Motor neuron (in vitro differentiated cells): Measurements from ENCODE around the gene RASA1. TPM values are rescaled to one million over a fixed set of nuclear protein-coding genes. Genes with fewer than 3 reads are reported as not detected.

Experiments
- ATAC-seq, 8 experiments: fragments of 200-7000 bp; cut with Tn5 transposase; replicated peaks in 6 of 8; 2 replicates each; pipeline ENCODE4 v1.8.0; 2021; ENCODE audit warnings: mild to moderate bottlenecking in 8 of 8, moderate library complexity in 8 of 8
- H3K27ac ChIP-seq, 2 donors: fragments of 250-450 bp; sonication (Bioruptor Pico); 2 replicates each; pipeline ENCODE4 v1.9.0; 2021; ENCODE audit warnings: antibody characterized with exemption in 2 of 2, mild to moderate bottlenecking in 2 of 2, moderate library complexity in 1 of 2
- H3K4me1 ChIP-seq, 2 donors: fragments of 250-450 bp; sonication (Bioruptor Pico); replicated peaks in 1 of 2; 2 replicates each; pipeline ENCODE4 v1.6.1; 2021; ENCODE audit warnings: antibody characterized with exemption in 2 of 2, mild to moderate bottlenecking in 2 of 2, moderate library complexity in 1 of 2
- H3K4me3 ChIP-seq, 5 donors: fragments of 250-450 bp; sonication (Bioruptor Pico); 2 replicates each; pipeline ENCODE4 v1.9.0; 2021; ENCODE audit warnings: antibody characterized with exemption in 5 of 5, mild to moderate bottlenecking in 5 of 5, moderate library complexity in 4 of 5
- WGBS, 10 experiments: fragments of 450-650 bp; shearing (Covaris generic); methylation state at CpG; one replicate each; pipeline ENCODE4 v1.0.0; 2022; 5-methylcytosine and 5-hydroxymethylcytosine counted together
- in situ Hi-C, 9 experiments: fragments of 400-800 bp; cut with MboI; loops; one replicate each; pipeline ENCODE4 v1.15.0; 2021; ENCODE audit warnings: low sequenced_read_pairs in 9 of 9, low pct_unique_long_range_greater_than_20kb in 2 of 9; ENCODE audit not compliant: unreplicated experiment in 9 of 9
- total RNA-seq, 8 experiments: library from RNA; unstranded; fragments of 300-600 nt; gene quantifications; 2 replicates each; pipeline versions ENCODE4 v1.2.3 to v1.2.4, GENCODE V29; 2022

Gene RASA1
- total RNA-seq, result 10 to 100 TPM; 23.9 to 84.8 (median 32.5) TPM

DNA sequence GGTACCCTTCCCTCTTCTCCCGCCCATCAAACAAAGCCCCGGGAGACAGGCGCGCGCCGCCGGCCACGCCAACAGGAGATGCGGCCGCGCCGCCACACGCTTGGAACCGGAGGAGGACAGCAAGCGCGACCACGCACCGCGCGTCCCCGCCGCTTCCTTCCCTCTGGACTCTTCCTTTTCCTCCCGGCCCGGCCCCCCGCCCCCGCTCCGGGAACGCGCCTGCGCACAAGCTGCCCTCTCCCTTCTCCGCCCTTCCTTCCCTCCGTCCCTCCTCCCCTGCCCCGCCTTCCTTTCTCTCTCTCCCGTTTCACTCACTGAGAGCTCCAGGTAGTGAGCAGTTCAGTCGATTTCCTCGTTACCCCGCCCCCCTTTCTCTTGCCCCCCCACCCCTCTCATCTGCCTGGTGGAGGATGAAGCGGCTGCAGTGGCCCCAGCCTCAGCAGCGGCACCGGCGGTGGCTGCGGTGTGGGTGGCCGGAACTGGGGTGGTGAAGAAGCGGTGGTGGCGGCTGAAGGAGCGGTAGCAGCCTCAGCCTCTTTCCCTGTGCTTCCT is at the start of gene RASA1:
Gene RASA1, plus strand, starts transcription at position 310 of the 552 bp plus-strand sequence. CDS start 569 bp downstream, outside the sequence.
- WGBS, 10 experiments, result 0% methylated on average over 1 to 5 of the region's 46 CpGs; no CpG with 5 or more reads in 7 of the 10 experiments
- in situ Hi-C loops, result no loop called here
- peak; percentile 74 to 89 (median 83) for ATAC-seq

DNA sequence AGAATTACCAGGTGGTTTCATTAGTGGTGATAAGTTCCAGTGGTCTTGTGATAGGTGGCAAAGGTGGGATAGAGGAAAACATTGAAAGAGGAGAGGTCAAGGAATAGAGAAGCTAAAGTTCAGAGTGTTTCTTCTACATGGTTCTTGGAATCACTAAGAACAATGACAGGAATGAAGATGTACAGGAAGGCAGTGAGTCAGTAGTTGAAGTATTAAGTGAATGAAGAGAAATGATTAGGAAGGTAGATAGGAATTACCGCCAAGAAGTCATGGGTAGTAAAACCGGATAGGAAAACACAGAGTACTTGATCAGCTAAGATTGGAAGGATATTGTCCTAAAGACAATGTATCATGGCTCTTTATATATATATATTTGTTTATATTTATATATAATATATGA is 37.9 kb upstream of the RASA1 start:
- no peak overlapping the region for H3K27ac ChIP-seq
- no peaks in the 10 kb centered on the region for H3K4me1 ChIP-seq
- ATAC-seq, result no peak
- 71 to 100% (median 94%) methylated on average over 2 of the region's 2 CpGs; no CpG with 5 or more reads in 2 of the 10 experiments for WGBS, 10 experiments
- no peak overlapping the region for H3K4me3 ChIP-seq
- in situ Hi-C loops, result no loop called here

More for the DNA sequence above, at the start of gene RASA1:
- Histone ChIP-seq H3K4me1 (peaks cover 6 to 17% of the 10 kb centered on the region in 2 donors), H3K27ac (peak within 1 kb of the TSS; percentile 84 to 92), H3K4me3 (peak within 1 kb of the TSS; percentile 83 to 95 (median 85))

DNA sequence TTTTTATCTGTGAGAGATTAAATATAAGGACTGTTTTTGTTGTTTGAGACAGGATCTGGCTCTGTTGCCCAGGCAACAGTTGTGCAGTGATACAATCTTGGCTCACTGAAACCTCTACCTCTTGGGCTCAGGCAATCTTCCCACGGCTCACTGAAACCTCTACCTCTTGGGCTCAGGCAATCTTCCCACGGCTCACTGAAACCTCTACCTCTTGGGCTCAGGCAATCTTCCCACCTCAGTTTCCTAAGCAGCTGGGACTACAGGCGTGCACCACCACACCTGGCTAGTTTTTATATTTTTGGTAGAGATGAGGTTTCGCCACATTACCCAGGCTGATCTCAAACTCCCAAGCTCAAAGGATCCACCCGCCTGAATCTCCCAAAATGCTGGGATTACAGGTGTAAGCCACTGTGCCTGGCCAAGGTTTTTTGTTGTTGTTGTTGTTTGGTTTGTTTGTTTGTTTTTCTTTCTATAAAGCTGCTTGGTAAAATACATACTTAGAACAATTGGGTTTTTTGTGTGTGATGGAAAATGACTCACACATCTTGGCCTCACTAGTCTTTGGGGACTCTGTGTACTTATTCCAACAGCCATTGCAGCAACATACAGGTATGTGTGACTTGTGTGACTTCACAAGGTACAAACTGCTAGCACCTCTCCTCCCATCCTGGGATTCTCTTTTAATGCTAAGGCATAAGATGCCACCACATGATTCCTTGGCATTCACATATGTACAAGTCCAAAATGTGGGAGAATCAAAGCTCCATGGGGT is 36.5 kb upstream of the RASA1 start:
- H3K4me1 ChIP-seq, result no peaks in the 10 kb centered on the region
- H3K27ac ChIP-seq, result no peak overlapping the region
- in situ Hi-C loops, result no loop called here
- no peak overlapping the region for H3K4me3 ChIP-seq
- ATAC-seq, result peak in 1 of 8 experiments; percentile 17
- WGBS, 10 experiments, result 40 to 92% (median 80%) methylated on average over 1 to 4 of the region's 5 CpGs; no CpG with 5 or more reads in 1 of the 10 experiments

DNA sequence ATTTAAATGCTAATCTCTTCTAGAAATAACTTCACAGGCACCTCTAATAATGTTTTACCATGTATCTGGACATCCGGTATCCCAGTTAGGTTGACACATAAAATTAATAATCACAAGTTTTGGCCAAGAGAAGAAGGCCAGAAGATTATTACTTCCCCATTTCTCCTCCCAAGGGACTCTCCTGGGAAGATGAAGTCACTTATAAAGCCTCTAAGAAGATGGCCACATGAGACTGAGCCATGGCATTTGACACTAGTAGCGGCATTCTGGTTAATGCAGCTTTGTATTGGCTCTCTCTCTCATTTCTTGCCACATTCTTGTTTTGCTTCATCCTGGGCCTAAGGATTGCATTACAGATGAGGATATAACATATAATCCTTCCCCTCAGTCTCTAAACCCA is 34.5 kb upstream of the RASA1 start:
- Histone ChIP-seq H3K4me3 (no peak overlapping the region), H3K27ac (no peak overlapping the region), H3K4me1 (no peaks in the 10 kb centered on the region)
- 67 to 100% (median 94%) methylated on average over 1 to 2 of the region's 2 CpGs; no CpG with 5 or more reads in 3 of the 10 experiments for WGBS, 10 experiments
- ATAC-seq, result no peak
- in situ Hi-C loops, result no loop called here

DNA sequence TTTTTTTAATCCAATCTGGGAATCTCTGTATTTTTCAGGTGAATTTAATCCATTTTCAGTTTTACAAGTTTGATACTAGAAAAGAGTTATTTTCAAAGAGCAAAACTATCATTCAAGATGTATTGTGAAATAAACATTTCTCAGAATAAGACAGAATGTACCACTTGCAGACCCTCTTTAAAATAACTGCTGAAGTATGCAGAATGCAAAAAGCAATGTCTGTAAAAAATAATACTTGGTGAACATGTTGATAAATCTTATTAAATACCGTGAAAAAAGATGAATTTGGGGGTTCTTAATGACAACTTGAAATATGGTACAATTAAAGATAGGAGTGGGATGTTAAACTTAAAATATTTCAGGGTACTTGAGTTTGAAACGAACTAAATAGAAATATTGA is 26.1 kb upstream of the RASA1 start:
- no peak overlapping the region for H3K4me3 ChIP-seq
- H3K27ac ChIP-seq, result no peak overlapping the region
- in situ Hi-C loops, result no loop called here
- no peak for ATAC-seq
- 0 to 90% (median 68%) methylated on average over 1 to 2 of the region's 2 CpGs for WGBS, 10 experiments
- H3K4me1 ChIP-seq, result no peaks in the 10 kb centered on the region

DNA sequence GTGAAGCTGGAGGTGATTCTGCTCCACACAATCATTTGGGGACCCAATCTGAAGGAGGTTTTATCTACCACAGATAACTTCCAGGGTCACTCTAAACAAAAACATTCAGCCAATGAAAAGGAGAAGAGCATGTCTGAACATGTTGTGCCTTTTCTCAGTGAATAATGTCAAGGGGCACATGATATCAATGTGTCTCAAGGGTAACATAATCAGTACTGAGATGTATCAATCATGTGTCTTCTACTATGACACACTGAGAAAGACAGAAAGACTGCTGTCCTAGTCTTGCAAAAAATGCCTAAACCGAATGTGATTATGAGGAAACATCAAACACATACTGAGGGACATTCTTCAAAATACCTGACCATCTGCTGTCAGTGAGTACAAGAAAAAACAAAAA is 25.4 kb upstream of the RASA1 start:
- H3K4me3 ChIP-seq, result no peak overlapping the region
- 17 to 88% (median 73%) methylated on average over 1 of the region's 1 CpG; no CpG with 5 or more reads in 2 of the 10 experiments for WGBS, 10 experiments
- no peaks in the 10 kb centered on the region for H3K4me1 ChIP-seq
- in situ Hi-C loops, result no loop called here
- H3K27ac ChIP-seq, result no peak overlapping the region
- peak in 1 of 8 experiments; percentile 23 for ATAC-seq

DNA sequence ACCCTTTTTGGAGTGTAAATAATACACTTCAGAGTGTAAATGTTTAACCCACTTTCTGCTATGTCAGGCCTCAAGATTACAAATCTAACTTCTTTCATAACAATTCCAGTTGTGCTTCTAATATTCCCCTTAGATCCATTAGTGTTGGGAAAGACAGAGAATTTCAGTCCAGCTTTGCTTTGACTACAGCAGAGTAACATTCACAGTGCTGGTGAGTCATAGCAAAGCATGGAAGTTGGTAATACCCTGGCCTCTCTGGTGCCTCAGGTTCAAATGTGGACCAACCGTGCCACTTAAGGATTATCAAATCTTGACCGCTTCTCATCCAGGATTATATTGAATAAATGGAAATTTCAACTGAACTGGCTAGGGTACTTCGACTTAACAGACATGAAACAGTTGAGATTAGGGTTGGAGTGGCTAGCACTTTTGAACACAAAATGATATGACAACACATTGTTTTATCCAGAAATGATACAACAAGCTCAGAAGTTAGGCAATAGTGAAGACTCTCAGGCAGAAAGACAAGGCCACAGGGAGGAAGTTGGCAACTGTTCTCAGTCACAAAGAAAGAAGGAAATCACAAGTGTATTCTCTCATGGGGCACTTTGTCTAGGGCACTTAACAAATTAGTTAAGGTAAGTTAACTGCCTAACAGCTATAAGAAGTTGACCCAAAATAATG is 24.4 kb upstream of the RASA1 start:
- WGBS, 10 experiments, result 60 to 100% (median 84%) methylated on average over 1 to 3 of the region's 3 CpGs; no CpG with 5 or more reads in 3 of the 10 experiments
- Histone ChIP-seq H3K27ac (no peak overlapping the region), H3K4me3 (no peak overlapping the region), H3K4me1 (no peaks in the 10 kb centered on the region)
- peak in 2 of 8 experiments; percentile 65 to 96 for ATAC-seq
- in situ Hi-C loops, result no loop called here

DNA sequence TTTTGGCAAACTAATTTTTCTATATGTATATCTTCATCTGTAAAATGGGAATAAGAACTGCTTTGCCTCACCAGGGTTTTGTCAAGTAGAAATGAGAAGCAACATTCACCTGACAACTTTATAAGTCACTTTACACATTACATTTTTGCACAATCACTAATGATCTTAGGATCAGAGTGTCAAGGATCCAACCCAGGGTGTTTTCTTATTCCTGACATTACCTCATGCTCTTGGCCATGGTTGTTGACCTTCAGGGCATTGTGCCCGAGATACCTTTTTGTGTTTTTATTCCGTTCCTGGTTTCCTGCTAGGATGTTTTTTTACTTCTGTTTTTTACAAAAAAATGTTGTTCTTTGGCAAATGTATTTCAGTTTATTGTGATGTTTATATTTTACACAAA is 22.2 kb upstream of the RASA1 start:
- H3K27ac ChIP-seq, result no peak overlapping the region
- in situ Hi-C loops, result no loop called here
- 86 to 100% (median 93%) methylated on average over 1 to 2 of the region's 2 CpGs; no CpG with 5 or more reads in 1 of the 10 experiments for WGBS, 10 experiments
- ATAC-seq, result no peak
- no peaks in the 10 kb centered on the region for H3K4me1 ChIP-seq
- no peak overlapping the region for H3K4me3 ChIP-seq

DNA sequence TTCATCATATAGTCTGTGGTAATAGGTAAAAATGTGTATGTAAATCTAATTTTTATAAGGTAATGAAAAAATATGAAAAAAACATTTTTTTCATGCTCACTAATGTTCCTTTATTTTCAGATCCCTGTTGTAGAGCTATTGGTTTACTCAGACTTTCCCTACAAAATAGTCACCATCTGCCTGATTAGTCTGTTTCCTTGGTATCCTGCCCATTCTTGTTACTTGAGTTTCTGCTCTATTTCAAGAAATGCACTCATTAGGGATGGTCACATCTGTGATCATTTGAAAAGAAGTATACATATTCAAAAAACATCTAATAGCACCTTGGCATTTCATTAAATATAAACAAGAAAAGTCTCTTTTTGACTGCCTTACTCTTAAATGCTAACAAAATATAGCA is 21.6 kb upstream of the RASA1 start:
- Histone ChIP-seq H3K4me3 (no peak overlapping the region), H3K4me1 (no peaks in the 10 kb centered on the region), H3K27ac (no peak overlapping the region)
- ATAC-seq, result no peak
- in situ Hi-C loops, result no loop called here

DNA sequence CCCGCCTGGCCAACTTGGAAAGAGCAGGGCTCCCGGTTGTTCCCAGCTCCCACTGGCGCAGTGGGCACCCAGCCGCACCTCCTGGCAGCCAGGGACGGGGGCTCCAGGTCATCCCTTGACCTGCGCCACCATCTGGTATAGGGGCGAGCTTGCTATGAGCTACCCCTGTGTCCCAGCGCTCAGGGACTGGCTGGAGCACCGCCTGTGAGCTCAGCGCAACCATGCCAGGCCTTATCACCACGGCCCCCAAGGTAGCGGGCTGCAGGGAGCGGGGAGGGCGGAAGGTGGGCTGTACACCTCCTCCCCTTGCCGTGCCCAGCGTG is 15.4 kb upstream of the RASA1 start:
- no peak for ATAC-seq
- in situ Hi-C loops, result no loop called here
- H3K27ac ChIP-seq, result no peak overlapping the region
- WGBS, 10 experiments, result 87 to 97% (median 87%) methylated on average over 3 to 6 of the region's 16 CpGs; no CpG with 5 or more reads in 7 of the 10 experiments
- no peak overlapping the region for H3K4me3 ChIP-seq
- H3K4me1 ChIP-seq, result no peaks in the 10 kb centered on the region

DNA sequence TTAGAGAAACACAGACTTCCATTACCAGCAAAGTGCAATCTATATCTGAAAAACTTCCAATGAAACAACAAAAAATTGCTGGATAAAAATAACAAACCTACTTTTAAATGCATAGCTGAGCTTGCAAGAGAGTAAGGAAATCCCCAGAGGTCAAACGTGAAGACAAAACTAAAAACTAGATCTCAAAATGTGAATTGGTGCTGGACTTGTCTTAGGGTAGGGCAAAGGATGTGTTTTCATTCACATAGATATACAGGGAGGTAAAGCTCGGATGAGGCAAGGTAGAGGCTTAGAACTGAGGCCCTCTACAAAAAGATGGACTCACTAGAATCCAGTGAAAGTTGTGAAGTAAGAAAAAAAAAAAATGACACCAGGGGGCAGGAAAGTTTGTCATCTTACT is 13.6 kb upstream of the RASA1 start:
- in situ Hi-C loops, result no loop called here
- no peak for ATAC-seq
- H3K4me3 ChIP-seq, result no peak overlapping the region
- no peak overlapping the region for H3K27ac ChIP-seq
- H3K4me1 ChIP-seq, result no peaks in the 10 kb centered on the region
- WGBS, 10 experiments, result 51 to 92% (median 83%) methylated on average over 1 to 2 of the region's 2 CpGs; no CpG with 5 or more reads in 1 of the 10 experiments

DNA sequence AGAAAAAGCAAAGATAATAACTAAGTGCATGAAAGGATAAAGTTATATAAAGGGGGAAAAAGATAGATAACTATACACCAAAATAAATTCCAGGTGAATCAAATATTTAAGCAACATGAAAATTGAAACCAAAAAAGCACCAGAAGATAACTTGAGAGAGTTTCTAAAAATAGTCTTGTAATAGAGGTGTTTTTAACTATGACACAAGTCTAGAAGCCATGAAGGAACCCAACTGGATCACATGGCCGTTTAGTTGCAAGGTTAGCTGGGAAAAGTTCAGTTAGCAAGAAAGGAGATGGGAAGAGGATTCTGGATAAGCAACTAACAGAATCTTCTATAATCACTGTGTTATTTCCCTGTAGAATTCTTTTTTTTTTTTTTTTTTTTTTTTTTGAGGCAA is 9.2 kb upstream of the RASA1 start:
- ATAC-seq, result no peak
- in situ Hi-C loops, result no loop called here
- no peak overlapping the region for H3K27ac ChIP-seq
- no peak overlapping the region for H3K4me3 ChIP-seq
- H3K4me1 ChIP-seq, result no peaks in the 10 kb centered on the region
- WGBS, 10 experiments, result 60 to 100% (median 91%) methylated on average over 1 of the region's 1 CpG; no CpG with 5 or more reads in 3 of the 10 experiments

DNA sequence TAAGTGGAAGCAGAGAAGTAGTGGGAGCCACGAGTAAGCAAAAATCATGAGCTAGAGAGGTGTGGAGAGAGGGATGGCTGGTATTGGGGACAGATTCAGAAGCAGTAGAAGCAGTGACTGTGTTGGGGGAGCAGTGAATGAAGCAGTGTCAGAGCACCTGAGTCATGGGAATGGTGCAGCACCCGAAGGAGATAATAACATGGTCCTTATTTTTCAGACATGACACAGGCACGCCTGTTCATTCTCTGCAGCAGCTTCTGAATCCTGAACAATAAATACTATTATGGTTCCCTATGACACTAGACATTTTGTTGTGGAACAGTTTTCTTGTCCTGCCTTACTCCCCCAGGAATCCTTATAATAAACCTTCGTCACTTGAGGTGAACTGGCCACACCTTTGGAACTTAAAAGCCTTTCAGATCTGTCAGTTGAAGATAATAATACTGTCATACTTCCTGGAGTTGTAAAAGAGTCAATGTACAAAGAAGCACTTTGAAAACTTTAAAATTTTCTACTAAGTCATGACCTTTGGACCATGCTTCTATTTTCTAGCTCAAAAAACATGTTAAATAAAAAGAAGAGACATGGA is 7.0 kb upstream of the RASA1 start:
- WGBS, 10 experiments, result 47 to 96% (median 76%) methylated on average over 2 to 4 of the region's 4 CpGs; no CpG with 5 or more reads in 4 of the 10 experiments
- H3K4me3 ChIP-seq, result no peak overlapping the region
- in situ Hi-C loops, result no loop called here
- H3K27ac ChIP-seq, result no peak overlapping the region
- ATAC-seq, result no peak
- no peaks in the 10 kb centered on the region for H3K4me1 ChIP-seq
